Uterus (tissue), 2 donors: ENCODE results near the gene MYO1F.

ENCODE experiments used
- CTCF ChIP-seq, 4 experiments: fragments of 200-600 bp in 2 of 4; fragments of 450-650 bp in 2 of 4; sonication (generic) in 2 of 4; IDR thresholded peaks; one replicate each; pipeline ENCODE4 v1.5.1; 2016 to 2019; ENCODE audit warnings: antibody characterized with exemption in 4 of 4, mild to moderate bottlenecking in 2 of 4, moderate library complexity in 1 of 4
- POLR2A ChIP-seq, 2 donors: fragments of 450-650 bp; IDR thresholded peaks; one replicate each; pipeline ENCODE4 v1.6.1; 2016; ENCODE audit warnings: antibody characterized with exemption in 2 of 2, mild to moderate bottlenecking in 1 of 2, moderate library complexity in 1 of 2

GRCh38 chr19:8491574-8491973, 85.7 kb downstream of the MYO1F start:
- no peak for TF ChIP-seq CTCF (IDR thresholded peaks at IDR 0.05)
- TF ChIP-seq POLR2A (IDR thresholded peaks at IDR 0.05): no peak
